Heart left ventricle (tissue), 16 donors: ENCODE measurements around the gene WDTC1. TPM values are rescaled to one million over a fixed set of nuclear protein-coding genes. Genes with fewer than 3 reads are reported as not detected.

Experiments
- ATAC-seq, 4 donors: fragments of 200-7000 bp; cut with Tn5 transposase; one replicate each; pipeline ENCODE4 v1.9.1; 2020 to 2022; ENCODE audit warnings: moderate library complexity in 4 of 4, mild to moderate bottlenecking in 3 of 4, moderate number of reproducible peaks in 1 of 4
- DNase-seq, 5 donors: peaks; one replicate each; pipeline ENCODE4 v3.0.0-alpha.2; 2020
- H3K27ac ChIP-seq, 12 donors: fragments of 200-600 bp; sonication (generic) in 4 of 12; one replicate each; pipeline versions ENCODE4 v1.5.0 to v1.8.0; 2016 to 2022; ENCODE audit warnings: mild to moderate bottlenecking in 2 of 12
- H3K27me3 ChIP-seq, 9 donors: fragments of 200-600 bp; sonication (generic) in 2 of 9; one replicate each; pipeline versions ENCODE4 v1.5.1 to v1.8.0; 2016 to 2022; ENCODE audit warnings: mild to moderate bottlenecking in 3 of 9
- H3K36me3 ChIP-seq, 9 donors: fragments of 200-600 bp; sonication (generic) in 2 of 9; one replicate each; pipeline versions ENCODE4 v1.5.0 to v1.8.0; 2018 to 2022; ENCODE audit warnings: mild to moderate bottlenecking in 2 of 9
- H3K4me1 ChIP-seq, 12 donors: fragments of 200-600 bp; sonication (generic) in 4 of 12; one replicate each; pipeline versions ENCODE4 v1.5.0 to v1.8.0; 2016 to 2022; ENCODE audit warnings: mild to moderate bottlenecking in 3 of 12
- H3K4me3 ChIP-seq, 12 donors: fragments of 200-600 bp; sonication (generic) in 4 of 12; one replicate each; pipeline versions ENCODE4 v1.5.0 to v1.8.0; 2017 to 2022; ENCODE audit warnings: mild to moderate bottlenecking in 9 of 12, moderate library complexity in 4 of 12
- H3K9me3 ChIP-seq, 12 donors: fragments of 200-600 bp; sonication (generic) in 4 of 12; one replicate each; pipeline versions ENCODE4 v1.5.0 to v1.8.0; 2016 to 2022; ENCODE audit warnings: mild to moderate bottlenecking in 1 of 12
- POLR2A ChIP-seq, 2 donors: fragments of 450-650 bp; IDR thresholded peaks; one replicate each; pipeline ENCODE4 v1.6.1; 2017; ENCODE audit warnings: antibody characterized with exemption in 2 of 2, mild to moderate bottlenecking in 2 of 2, moderate library complexity in 2 of 2
- WGBS, 4 donors: extraction: QIAGEN DNeasy Blood & Tissue Kit in 2 of 4; methylation state at CpG; one replicate each; pipeline versions ENCODE4 v1.1.5 to v1.1.7; 2013 to 2018; 5-methylcytosine and 5-hydroxymethylcytosine counted together
- intact Hi-C, 10 donors: fragments of 100-400 bp; cut with DNase I; formaldehyde crosslinking; loops; one replicate each; pipeline versions ENCODE4 v1.11.1 to v1.14.2; 2022
- polyA plus RNA-seq, 2 donors: library from polyadenylated mRNA; stranded (reverse); fragments of 200-250 nt; gene quantifications; one replicate each; pipeline ENCODE4 v1.2.3, GENCODE V29; 2013
- total RNA-seq, 9 donors: library from RNA; depleted of rRNA in 2 of 9; stranded (reverse); fragments of >200 nt in 2 of 9; fragmentation: NEBNext Ultra II Directional in 3 of 9; extraction: Animal tissue kit (Norgen Biotek cat#: 25700) in 3 of 9; gene quantifications; one replicate each; pipeline versions ENCODE4 v1.1.0 to v1.2.4, GENCODE V29; 2016 to 2023
- TF ChIP-seq, protein P1 (sequence below), 12 donors: fragments of 200-600 bp; sonication (generic) in 4 of 12; IDR thresholded peaks; one replicate each; pipeline versions ENCODE4 v1.5.0 to v1.8.0; 2018 to 2022; ENCODE audit warnings: antibody characterized with exemption in 12 of 12, mild to moderate bottlenecking in 5 of 12
- donor health status: ischemic (EF 13 %, LVEDD 7.1; RV severe dilation, severe dysfunction).
- donor health status: healthy with polysubstance abuse.
- donor health status: DM: no; HTN: yes; CAD: no.
- donor health status: DM: no; HTN: no; CAD: no.
- donor health status: ischemic (EF 25% LVEDD 6.9; RV normal size, moderate dysfunction).
- donor health status: ischemic (EF 25% LVEDD 5.7; RV mildly dilated, moderate dysfunction).
- donor health status: healthy.
- donor health status: DM: yes; HTN: yes; CAD: no.
- donor health status: ischemic (EF 35%, LVEDD 5.7; RV mildly dilated, moderate dysfunction).
- donor health status: nonischemic (EF 11% LVEDD 7.7; RV severe dilation, severe dysfunction).
- donor health status: DM: yes; HTN: yes; CAD: no.
- donor health status: PGD.
- donor health status: ischemic (EF 29% LVEDD 5.4; RV normal size, mild dysfunction).
- donor health status: nonischemic (EF 23%, LVEDD 6.1; RV moderate dilation, normal function).

WDTC1 gene
- total and polyA plus RNA-seq, 11 donors, result 30.8 to 94.5 (median 59.6) TPM

- intact Hi-C loops, result no loop called here
- ATAC-seq (no peak), DNase-seq (no peak)
- Histone ChIP-seq H3K4me3 (no peak overlapping the region), H3K4me1 (peaks cover 0 to 20% (median 0%) of the 10 kb centered on the region in 12 donors), H3K27me3 (no peaks in the 10 kb centered on the region), H3K9me3 (no peaks in the 10 kb centered on the region), H3K27ac (no peak overlapping the region), H3K36me3 (peaks cover 0 to 4% (median 0%) of the 10 kb centered on the region in 9 donors)
- TF ChIP-seq, protein P1, sequence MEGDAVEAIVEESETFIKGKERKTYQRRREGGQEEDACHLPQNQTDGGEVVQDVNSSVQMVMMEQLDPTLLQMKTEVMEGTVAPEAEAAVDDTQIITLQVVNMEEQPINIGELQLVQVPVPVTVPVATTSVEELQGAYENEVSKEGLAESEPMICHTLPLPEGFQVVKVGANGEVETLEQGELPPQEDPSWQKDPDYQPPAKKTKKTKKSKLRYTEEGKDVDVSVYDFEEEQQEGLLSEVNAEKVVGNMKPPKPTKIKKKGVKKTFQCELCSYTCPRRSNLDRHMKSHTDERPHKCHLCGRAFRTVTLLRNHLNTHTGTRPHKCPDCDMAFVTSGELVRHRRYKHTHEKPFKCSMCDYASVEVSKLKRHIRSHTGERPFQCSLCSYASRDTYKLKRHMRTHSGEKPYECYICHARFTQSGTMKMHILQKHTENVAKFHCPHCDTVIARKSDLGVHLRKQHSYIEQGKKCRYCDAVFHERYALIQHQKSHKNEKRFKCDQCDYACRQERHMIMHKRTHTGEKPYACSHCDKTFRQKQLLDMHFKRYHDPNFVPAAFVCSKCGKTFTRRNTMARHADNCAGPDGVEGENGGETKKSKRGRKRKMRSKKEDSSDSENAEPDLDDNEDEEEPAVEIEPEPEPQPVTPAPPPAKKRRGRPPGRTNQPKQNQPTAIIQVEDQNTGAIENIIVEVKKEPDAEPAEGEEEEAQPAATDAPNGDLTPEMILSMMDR (IDR thresholded peaks at IDR 0.05), result no peak
- TF ChIP-seq POLR2A (IDR thresholded peaks at IDR 0.05), result no peak
- WGBS, 4 donors, result 95 to 99% (median 97%) methylated on average over 3 of the region's 3 CpGs
These were observed 19.2 kb downstream of the WDTC1 start for GRCh38 chr1:27253596-27253995.

- no peak overlapping the region for H3K4me3 ChIP-seq
- peaks cover 0 to 19% (median 0%) of the 10 kb centered on the region in 12 donors for H3K4me1 ChIP-seq
- no peak for TF ChIP-seq POLR2A (IDR thresholded peaks at IDR 0.05)
- TF ChIP-seq, protein P1 (IDR thresholded peaks at IDR 0.05), result no peak
- H3K27me3 ChIP-seq, result no peaks in the 10 kb centered on the region
- no peak overlapping the region for H3K27ac ChIP-seq
- intact Hi-C loops, result no loop called here
- DNase-seq (no peak), ATAC-seq (no peak)
- peaks cover 0 to 4% (median 0%) of the 10 kb centered on the region in 9 donors for H3K36me3 ChIP-seq
- H3K9me3 ChIP-seq, result no peaks in the 10 kb centered on the region
These were observed 20.7 kb downstream of the WDTC1 start for GRCh38 chr1:27255136-27255535.

DNA sequence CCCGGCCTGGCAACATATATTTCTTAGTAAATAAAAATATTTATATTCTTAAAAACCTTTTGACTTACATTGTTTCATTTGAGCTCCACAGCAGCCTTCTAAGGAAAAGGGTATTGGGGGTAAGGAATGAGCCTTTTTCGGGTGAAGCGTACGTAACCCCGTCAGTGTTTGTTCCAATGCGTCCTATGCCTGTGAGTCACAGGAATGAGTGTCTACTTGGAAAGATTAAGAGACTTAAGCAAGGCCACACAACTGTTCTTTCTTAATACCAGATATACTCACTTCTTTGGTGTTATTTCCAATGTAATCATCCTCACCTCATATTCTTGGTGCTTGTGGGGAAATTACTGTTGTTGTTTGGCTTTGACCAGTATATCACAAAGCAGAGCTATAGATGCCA is 22.7 kb downstream of the WDTC1 start:
- WGBS, 4 donors, result 97 to 99% (median 99%) methylated on average over 6 of the region's 6 CpGs
- H3K27ac ChIP-seq, result no peak overlapping the region
- peaks cover 0 to 15% (median 10%) of the 10 kb centered on the region in 9 donors for H3K36me3 ChIP-seq
- no peaks in the 10 kb centered on the region for H3K9me3 ChIP-seq
- intact Hi-C loops, result no loop called here
- ATAC-seq (no peak), DNase-seq (no peak)
- no peaks in the 10 kb centered on the region for H3K27me3 ChIP-seq
- no peak for TF ChIP-seq POLR2A (IDR thresholded peaks at IDR 0.05)
- TF ChIP-seq, protein P1 (IDR thresholded peaks at IDR 0.05), result no peak
- peaks cover 0 to 14% (median 0%) of the 10 kb centered on the region in 12 donors for H3K4me1 ChIP-seq
- H3K4me3 ChIP-seq, result no peak overlapping the region

DNA sequence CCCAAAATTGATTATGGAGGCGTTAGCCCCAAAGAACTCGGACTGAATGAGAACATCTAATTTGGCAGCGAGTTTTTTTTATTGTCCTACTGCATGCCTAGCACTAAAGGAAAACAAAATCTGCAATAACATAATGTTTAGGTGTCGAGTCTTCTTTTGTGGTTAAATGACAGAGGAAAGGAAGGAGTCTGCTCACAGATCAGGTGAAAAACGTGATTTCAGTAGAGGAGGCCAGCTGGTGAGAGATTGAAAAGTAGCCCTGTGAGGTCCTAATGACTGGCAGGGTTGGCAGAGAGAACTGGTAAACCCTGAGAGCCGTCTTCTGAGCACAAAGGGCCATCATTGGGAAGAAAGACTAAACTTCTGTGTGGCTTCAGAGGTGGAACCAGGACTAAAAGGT is 24.2 kb downstream of the WDTC1 start:
- DNase-seq (no peak), ATAC-seq (no peak)
- Histone ChIP-seq H3K36me3 (peaks cover 0 to 28% (median 19%) of the 10 kb centered on the region in 9 donors), H3K9me3 (no peaks in the 10 kb centered on the region), H3K4me3 (no peak overlapping the region), H3K4me1 (peaks cover 0 to 11% (median 0%) of the 10 kb centered on the region in 12 donors), H3K27me3 (no peaks in the 10 kb centered on the region), H3K27ac (no peak overlapping the region)
- TF ChIP-seq POLR2A (IDR thresholded peaks at IDR 0.05), result no peak
- TF ChIP-seq, protein P1 (IDR thresholded peaks at IDR 0.05), result no peak
- intact Hi-C loops, result no loop called here
- WGBS, 4 donors, result 83 to 87% (median 85%) methylated on average over 6 of the region's 6 CpGs
